HUDEP-2 (cell line): ENCODE measurements around the gene TYW1B.
"Not testable (repeated sequence)": the region's sequence is repeated elsewhere in the genome, so short reads cannot be mapped to it uniquely, and the experiment has no call there.

Source experiments
- DNase-seq, 76 experiments: peaks; one replicate each; lab custom pipeline; 2025; ENCODE audit not compliant: unreplicated experiment in 76 of 76; lab: John Stamatoyannopoulos, UW

TYW1B gene

DNA sequence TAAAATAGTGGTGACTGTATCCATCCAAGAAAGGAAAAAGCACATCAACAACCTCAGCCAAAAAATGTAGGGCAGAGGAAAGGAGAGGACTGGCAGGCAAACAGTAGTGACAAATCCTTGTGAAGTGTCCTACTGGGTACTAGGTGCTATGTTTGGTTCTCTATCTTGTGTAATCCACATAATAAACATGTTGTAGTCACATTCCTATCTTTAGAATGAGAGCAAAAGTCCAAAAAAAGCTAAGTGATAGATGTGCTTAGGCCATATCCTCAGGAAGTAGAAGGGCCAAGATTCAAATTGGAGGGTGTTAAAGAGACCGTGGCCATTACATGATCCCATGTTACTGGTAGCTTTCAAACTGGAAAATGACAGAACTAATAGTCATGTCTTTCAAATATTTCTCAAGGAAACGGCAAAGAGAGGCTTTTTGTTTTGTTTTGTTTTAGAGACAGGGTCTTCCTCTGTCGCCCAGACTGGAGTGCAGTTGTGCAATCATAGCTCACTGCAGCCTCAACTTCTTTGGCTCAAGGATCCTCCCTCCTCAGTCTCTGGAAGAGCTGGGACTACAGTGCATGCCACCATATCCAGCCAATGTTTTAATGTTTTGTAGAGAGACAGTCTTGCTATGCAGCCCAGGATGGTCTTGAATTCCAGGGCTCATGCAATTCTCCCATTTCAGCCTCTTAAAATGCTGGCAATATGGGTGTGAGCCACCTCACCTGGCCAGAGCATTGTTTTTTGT lies 244.2 kb downstream of the TYW1B start:
- DNase-seq: not testable (repeated sequence)

GRCh38 chr7:72580142-72580770 lies 247.7 kb downstream of the TYW1B start:
- not testable (repeated sequence) for DNase-seq

DNA sequence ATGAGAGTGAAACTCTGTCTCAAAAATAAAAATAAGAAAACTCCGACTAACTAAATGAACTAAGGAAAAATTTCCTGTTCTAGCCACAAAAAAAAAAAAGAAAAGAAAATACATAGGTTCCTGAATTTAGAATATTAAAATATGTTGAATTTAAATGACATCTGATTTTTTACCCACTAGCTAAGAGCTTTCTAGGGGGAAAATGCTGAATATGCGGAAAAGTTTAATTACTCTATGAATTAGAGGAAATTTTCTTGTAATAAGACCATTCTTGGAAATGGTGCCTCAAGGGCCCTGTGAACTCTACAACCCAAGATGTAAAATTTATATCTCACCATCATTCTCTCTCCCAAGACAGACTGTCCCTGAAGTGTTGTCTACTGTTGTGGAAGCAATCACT lies 250.9 kb downstream of the TYW1B start:
- no peak for DNase-seq

GRCh38 chr7:72561988-72562387 lies 266.0 kb downstream of the TYW1B start:
- not testable (repeated sequence) for DNase-seq

- not testable (repeated sequence) for DNase-seq
These were observed 268.5 kb downstream of the TYW1B start for GRCh38 chr7:72559546-72559945.

DNA sequence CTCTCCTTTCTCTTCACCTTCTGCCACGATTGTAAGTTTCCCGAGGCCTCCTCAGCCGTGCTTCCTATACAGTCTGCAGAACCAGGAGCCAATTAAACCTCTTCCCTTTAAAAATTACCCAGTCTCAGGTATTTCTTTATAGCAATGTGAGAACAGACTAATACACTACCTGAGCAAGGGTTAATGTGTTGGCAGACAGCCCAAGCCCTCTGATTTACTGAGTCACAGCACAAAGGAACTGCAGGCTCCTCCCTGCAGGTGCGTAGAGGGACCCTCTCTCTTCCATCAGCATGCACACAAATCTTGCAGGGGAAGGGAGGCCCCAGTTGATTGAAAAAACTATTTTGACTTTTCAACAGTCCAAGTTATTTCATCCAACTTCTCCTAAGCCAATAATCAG lies 271.3 kb downstream of the TYW1B start:
- not testable (repeated sequence) for DNase-seq

DNA sequence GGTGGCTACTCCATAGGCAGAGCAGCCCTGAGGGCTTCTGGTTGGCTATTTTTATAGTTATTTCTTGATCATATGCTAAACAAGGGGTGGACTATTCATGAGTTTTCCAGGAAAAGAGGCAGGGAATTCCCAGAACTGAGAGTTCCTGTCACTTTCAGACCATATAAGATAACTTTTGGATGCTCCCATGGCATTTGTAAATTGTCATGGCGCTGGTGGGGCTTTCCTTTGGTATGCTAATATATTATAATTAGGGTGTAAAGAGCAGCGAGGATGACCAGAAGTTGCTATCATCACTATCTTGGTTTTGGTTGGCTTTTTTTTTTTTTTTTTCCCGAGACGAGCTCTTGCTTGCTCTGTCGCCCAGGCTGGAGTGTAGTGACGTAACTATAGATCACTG lies 272.8 kb downstream of the TYW1B start:
- DNase-seq: not testable (repeated sequence)

DNA sequence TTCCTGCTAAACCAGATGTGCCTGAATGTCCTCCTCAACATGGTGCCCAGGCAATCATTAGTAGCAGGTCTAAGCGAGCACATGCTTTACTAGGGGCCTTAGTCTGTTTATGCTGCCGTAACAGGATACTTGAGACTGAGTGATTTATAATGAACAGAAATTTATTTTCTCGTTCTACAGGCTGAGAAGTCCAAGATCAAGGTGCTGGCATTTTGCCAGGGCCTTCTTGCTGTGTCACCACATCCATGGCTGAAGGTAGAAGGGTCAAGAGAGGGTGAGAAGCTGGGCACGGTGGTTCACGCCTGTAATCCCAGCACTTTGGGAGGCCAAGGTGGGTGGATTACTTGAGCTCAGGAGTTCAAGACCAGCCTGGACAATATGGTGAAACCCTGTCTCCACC lies 273.6 kb downstream of the TYW1B start:
- not testable (repeated sequence) for DNase-seq

DNA sequence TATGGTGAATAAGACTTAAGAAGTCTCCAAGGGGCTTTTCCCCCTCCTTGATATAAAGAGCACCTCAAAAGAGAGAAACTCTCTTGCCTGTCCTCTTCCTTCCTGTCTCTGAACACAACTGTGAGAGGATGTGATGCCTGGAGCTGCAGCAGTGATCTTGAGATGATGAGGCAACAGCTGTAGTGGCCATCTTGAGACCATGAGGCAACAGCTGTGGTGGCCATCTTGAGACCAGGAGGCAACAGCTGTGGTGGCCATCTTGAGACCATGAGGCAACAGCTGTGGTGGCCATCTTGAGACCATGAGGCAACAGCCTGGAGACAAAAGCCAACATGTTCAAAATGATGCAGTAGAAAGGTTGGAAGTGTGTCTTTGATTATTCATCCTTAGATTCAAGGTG lies 277.5 kb downstream of the TYW1B start:
- DNase-seq: not testable (repeated sequence)

DNA sequence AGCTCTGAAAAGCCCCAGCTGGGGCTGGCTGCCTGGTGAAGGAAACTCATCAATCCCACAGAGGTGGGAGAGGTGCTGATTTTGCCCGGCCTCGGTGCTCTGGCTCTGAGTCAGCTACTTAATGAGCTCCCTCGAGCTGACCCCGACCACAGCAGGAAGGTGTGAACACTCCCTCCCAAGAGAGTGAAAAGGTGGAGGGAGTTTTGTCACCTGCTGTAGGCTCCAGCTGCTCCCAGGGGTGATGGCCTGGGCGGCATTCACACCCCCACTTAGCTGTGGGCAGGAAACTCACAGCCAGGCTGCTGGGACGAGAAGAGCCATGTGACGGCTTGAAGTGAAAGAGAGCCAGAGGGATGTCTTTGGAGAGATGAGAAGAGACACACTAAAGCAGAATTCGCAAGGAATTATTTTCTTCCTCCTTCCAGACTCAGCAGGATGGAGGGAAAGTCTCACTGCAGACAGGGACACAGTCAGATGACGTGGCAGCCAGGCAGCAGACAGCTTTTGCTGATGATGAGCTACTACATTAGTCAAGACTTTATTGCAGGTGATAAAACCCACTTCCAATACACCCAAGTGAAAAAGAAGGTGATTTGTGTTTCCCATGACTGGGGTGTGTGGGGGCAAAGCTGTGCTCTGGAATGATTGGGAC lies 281.3 kb downstream of the TYW1B start:
- not testable (repeated sequence) for DNase-seq

- DNase-seq: not testable (repeated sequence)
These were observed 283.5 kb downstream of the TYW1B start for GRCh38 chr7:72544531-72544930.

DNA sequence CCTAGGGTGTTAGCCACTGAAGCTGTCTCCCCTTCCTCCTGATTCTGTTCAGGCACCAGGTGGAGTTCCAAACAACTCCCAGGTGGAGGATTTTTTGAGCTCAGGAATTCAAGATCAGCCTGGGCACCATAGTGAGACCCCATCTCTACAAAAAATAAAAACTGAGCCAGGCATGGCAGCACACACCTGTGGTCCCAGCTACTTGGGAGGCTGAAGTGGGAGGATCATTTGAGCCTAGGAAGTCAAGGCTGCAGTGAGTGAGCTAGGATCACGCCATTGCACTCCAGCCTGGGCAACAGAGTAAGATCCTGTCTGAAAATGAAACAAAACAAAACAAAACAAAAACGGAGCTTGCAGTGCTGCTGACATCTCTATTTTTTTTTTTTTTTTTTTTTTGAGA lies 287.1 kb downstream of the TYW1B start:
- DNase-seq: no peak

DNA sequence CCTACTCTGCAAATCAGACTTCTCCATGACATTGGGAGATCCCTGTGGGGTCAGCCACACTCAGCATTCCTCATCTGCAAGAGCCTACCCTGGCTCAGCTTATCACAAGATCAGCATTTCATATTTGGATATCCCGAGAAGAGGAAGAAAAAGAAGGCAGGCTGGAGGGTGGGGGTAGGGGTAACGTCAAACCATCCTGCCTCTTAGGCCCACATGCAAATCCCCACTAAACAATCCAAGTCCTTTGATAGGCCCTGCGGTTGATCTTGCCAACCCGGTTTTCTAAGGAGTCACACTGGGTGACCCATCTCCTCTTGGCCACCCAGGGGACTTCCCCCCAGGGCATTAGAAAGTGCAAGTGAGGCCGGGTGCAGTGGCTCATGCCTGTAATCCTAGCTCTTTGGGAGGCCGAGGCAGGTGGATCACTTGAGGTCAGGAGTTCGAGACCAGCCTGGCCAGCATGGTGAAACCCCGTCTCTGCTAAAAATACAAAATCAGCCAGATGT lies 287.8 kb downstream of the TYW1B start:
- no peak for DNase-seq

DNA sequence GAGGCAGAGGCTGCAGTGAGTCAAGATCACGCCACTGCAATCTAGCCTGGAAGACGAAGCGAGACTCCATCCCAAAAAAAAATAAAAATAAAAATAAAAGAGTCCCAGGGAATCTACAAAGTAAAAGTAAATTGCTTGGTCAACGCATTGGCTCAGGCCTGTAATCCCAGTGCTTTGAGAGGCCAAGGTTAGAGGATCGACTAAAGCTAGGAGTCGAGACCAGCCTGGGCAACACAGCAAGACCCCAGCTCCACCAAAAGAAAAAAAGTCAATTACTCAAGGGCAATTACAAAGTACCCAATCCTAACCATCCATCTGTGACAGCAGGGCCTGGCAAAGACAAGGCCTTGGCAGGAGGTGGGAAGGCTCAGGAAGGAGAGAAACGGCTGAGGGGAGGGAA lies 288.3 kb downstream of the TYW1B start:
- no peak for DNase-seq

DNA sequence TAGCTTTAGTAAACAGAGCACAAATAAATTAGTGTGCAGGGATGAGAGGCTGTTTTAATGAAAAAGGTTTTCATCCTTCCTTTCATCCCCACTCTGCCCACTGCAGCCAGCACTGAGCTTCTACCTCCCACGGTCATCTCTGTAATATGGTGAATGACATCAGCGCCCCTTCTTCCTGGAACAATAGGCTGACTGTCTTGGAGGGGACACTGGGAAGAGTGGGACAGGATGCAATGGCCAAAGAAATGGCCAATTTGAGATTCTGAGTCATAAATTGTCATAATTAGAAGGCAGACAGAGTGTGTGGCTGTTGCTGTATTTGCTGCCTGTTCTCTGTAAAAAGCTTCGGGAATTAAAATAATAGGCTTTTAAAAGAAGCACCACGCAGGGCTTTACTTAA lies 289.1 kb downstream of the TYW1B start:
- DNase-seq: no peak

GRCh38 chr7:72538147-72538546 lies 289.9 kb downstream of the TYW1B start:
- no peak for DNase-seq

DNA sequence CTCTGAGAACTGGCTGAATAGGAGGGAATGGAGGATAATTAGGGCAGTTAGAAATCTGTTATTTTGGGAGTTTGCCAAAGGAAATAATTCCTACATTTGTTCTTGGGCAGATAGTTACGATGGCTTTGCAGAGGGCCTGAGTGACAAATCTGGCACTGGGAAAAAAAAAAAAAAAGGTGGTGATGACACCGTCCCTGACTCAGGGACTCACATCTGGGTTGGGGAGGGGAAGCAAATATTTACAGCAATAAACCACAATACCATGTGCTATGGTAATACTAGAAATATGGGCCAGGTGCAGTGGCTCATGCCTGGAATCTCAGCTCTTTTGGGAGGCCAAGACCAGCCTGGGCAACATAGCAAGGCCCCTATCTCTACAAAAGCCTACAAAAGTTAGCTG lies 292.0 kb downstream of the TYW1B start:
- not testable (repeated sequence) for DNase-seq

- not testable (repeated sequence) for DNase-seq
These were observed 297.0 kb downstream of the TYW1B start for GRCh38 chr7:72531048-72531447.
